Stimulated activated CD4-positive, alpha-beta T cell treated with anti-CD3 and anti-CD28 coated beads, Interleukin-1b, Interleukin-23, amount 100 ng/mL, for 24 hours (primary cell): Measurements from ENCODE around the gene PIK3R4.

ENCODE experiments used
- DNase-seq, 4 experiments: peaks; one replicate each; pipeline ENCODE4 v3.0.0-alpha.2; 2020; ENCODE audit warnings: low read depth in 4 of 4, low spot score in 1 of 4

Gene PIK3R4

DNA sequence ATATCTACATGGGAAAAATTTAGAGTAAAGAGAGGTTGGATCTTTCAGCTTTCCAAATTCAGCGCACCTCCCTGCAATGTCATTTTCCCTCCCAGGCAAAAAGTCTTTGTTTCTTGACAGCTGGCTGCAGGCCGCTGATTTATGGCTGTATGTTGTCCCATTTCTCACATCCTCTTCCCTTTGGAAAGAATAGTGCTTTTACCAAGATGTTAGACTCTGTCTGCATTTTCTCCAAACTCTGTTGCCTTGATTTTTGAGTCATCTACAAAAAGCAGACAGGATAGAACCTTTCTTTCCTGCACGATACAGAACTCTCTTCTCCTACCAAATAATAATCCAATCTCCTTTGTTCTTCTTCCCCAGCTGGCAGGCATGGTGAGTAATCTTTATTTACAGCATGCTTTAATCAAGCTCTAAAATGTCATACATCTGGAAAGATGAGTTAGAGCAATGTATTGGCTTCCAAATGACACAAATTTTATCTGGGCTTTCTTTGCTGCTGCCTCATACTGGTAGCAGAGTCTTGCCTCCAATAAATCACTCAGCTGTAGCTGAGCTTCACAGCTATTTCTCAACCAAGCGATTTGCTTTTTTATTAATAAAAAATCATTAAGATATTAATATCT is 101.9 kb downstream of the PIK3R4 start:
- no peak for DNase-seq

DNA sequence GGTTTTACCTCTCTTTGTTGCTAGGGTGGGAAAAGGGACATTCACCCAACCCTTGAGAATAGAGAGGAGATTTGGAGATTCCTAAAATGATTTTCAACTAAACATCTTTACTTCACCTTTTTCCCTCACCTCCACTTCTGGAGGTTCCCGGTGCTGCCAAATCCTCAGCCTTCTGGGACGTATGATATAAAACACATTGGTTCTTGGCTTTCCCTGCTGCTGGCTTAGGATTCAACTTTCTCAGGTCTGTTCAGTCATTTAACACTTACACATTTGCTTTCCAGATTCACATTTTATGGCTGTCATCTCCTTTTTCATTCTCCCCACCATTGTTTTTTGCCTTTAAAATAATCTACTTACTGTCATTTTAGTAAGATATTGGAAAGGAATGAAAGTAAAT is 106.6 kb downstream of the PIK3R4 start:
- no peak for DNase-seq

DNA sequence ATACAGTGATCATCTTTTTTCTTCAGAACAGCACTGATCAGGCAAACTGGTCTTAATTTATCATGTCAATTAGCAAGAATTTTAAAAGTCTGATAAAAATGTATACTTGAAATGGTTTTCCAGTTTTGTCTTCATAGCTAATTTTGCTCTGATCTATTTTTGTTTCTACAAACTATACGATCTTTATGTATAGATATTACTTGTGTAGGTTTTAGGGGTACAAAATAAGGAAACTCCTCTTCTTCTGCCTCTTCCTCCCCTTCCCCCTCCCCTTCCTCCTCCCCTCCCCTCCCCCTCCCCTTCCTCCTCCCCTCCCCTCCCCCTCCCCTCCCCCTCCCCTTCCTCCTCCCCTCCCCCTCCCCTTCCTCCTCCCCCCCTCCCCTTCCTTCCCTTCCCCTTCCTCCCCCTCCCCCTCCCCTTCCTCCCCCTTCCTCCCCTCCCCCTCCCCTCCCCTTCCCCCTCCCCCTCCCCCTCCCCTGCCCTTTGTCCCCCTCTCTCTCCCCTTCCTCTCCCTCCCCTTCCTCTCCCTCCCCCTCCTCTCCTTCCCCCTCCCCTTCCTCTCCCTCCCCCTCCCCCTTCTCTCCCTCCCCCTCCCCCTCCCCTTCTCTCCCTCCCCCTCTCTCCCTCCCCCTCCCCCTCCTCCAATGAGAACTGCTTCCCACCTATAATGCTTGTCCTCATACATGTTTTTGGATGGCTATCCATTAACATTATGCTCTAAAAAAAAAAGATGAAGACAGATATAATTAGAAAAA is 110.0 kb downstream of the PIK3R4 start:
- no peak for DNase-seq

DNA sequence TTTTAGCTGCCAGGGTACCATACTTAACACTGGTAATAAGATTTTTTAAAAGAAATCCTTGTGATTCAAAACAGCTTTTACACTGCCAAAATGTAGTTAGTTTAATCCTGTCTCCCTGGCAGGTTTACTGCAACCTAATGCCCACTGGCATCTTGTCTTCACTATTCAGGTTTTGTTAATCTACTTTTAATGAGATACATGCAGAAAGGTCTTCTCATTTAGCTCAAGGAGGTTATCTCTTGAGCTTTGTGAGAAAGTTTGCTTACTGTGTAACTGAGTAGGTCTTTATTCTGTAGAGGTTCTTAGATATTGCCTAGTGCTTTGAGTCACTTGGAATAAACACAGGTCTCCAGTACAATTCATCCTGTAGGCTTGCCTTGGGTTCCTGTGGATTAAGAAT is 110.7 kb downstream of the PIK3R4 start:
- DNase-seq = no peak

DNA sequence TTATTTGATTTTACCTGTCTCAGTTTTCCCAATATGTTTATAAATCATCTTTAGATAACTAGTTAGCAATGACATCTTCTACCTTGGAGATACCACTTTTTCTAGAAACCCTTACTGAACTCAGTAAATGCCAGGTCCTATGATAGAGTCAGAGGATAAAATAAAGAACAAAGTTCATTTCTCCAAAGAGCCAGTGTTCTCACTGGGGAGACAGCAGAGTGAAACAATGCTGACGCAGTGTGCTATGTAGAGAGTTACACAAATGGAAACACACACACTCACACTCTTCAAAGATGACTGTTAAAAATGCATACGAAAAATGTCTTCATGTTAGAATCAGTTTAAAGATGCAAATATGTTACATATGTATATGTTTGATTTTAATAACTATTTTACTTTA is 111.3 kb downstream of the PIK3R4 start:
- DNase-seq = no peak
